Inferior parietal cortex (tissue), 1 donor: ENCODE measurements around the gene SND1.

Experiments used
- DNase-seq: peaks from one replicate; pipeline ENCODE4 v3.0.0-alpha.2; 2016; ENCODE audit errors: extremely low spot score

SND1 gene

GRCh38 chr7:128068785-128069184 is 416.8 kb downstream of the SND1 start:
- DNase-seq: no peak

DNA sequence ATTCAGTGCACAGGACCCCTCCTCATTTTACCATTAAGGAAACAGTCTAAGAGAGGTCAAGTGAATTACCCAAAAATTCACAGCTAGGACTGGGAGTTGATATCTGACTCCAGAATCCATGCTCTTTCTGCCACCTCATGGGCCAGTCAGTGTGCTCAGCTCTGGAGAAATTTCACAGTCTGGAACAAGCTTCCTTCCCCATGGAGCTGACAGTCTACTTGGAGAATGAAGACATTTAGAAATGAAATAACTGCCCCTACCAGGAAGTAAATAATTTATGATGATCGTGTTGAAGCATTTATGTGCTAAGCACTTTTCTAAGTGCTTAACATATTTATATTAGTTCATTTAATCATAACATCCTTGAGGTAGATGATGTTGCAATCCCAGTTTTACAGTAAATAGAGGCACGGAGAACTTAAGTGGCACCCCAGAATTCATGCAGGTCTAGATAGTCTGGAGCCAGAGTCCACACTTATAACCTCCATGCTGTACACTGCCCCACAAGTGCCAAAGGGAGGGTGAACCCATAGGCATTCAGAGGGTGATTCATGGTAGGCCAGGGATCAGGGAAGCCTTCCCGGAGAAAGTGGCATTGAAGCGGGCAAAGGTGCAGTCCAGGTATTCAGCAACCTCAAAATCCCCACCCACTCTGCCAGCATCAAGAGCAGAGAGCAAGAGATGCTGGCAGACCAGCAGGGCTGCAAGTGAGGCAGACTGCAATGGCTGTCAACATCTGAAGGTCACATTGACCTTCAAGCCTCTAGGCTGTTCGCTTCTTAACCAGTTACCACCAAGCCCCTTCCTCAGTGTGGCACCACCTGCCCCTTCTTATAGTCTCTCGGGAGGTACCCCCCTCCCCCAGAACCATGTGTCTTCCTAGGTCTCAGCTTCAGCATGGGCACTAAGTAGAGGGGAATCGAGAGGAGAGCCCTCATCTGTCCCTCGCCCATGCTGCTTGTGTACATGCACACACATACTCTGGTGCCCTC is 417.7 kb downstream of the SND1 start:
- no peak for DNase-seq

DNA sequence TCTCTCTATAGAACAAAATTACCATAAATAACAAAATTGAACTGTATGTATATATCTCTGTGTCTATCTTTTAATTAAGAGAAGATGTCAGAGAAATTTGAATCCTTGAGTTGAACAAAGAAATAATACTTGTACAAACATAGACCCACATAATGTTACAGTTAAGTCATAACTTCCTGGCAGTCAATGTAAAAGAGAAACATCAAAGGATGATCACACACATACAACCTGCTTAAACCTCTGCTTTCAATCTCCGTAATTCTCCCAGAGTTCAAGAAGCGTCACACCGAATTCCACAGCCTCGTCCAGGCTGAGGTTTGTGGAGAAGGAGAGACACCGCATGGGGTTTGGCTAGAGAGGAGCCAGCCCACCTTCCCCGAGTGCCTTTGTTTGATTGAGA is 419.4 kb downstream of the SND1 start:
- DNase-seq: no peak

GRCh38 chr7:128071801-128072200 is 419.8 kb downstream of the SND1 start:
- no peak for DNase-seq

DNA sequence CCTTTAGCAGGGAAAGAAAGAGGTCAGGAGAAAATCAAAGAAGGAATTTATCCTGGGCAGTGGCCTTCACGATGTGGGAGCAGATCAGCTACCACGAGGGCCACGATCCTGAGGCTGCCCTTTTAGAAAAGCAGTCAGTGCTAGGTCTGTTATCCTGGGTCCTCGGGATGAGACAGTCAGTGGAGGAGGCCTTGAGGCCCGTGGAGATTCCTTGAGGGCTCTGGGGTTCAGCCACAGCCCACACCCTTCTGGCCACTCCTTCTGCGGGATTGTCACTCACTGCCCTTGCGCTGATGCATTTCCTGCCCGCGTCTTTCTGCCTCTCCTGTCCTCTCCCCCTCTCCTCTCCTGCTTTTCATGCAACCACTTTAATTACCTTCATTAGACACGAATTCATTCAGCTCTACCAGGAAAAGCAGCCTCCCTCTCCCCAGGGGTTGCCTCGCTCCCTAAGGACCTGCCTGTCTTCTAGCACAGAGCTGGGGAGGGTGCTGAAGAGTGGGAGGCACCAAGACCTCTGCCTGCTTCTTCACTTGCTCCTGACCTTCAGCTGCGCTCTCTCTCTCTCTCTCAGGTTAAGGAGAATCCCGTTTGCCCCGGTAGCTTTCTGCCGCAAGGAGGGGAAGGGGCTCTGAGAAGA is 421.8 kb downstream of the SND1 start:
- DNase-seq: no peak

DNA sequence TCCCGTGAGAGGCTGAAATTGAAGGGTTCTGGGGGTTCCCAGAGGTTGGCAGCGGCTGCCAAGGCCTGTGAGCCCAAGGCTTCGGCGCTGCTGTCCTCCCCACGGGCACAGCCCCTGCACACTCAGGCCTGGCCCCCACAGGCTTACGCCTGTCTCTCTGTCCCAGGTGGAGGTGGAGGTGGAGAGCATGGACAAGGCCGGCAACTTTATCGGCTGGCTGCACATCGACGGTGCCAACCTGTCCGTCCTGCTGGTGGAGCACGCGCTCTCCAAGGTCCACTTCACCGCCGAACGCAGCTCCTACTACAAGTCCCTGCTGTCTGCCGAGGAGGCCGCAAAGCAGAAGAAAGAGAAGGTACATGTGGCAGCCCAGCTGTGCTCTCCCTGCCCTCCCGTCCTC is 422.3 kb downstream of the SND1 start:
- no peak for DNase-seq

- DNase-seq: no peak
These were observed 422.7 kb downstream of the SND1 start for GRCh38 chr7:128074736-128075135.

- no peak for DNase-seq
These were observed 423.5 kb downstream of the SND1 start for GRCh38 chr7:128075242-128076095.

- no peak for DNase-seq
These were observed 424.3 kb downstream of the SND1 start for GRCh38 chr7:128076196-128076795.

- DNase-seq: no peak
These were observed 424.8 kb downstream of the SND1 start for GRCh38 chr7:128076796-128077271.

DNA sequence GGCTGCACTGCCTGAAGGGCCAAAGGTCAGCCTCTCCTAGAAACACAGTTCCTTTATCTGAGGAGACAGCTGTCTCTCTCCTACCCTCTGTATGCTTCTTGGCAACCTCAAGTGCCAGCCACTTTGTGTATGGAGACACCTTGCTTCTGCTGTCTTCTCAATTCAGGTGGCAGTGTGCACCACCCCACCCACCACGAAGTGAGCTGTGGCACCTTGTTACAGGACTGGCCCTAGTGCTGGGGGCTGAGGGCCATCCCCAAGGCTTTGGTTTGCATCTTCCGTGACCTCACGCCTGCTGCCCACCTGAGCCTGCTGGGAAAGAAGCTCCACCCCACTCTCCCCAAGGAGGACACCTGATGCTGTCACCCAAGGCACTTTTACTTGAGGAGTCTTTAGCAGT is 426.3 kb downstream of the SND1 start:
- DNase-seq: no peak

DNA sequence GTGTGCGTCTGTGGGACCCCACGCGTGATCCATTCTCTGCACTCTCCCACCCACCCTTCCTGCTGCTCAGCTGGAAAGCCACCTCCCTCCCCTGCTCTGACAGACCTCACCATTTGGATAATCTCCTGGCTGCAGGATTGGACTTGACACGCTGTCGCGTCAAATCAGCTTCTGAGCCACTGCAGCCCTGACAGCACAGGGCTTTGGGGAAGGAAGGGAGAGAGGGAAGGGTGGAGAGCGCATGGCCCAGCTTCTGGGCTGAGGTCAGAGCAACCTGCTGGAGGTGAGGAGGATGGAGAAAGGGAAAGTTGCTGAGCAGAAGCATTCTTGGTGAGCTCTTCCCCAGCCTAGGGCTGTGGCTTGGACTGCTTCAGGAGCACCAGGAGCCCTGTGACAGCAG is 428.2 kb downstream of the SND1 start:
- DNase-seq: no peak

DNA sequence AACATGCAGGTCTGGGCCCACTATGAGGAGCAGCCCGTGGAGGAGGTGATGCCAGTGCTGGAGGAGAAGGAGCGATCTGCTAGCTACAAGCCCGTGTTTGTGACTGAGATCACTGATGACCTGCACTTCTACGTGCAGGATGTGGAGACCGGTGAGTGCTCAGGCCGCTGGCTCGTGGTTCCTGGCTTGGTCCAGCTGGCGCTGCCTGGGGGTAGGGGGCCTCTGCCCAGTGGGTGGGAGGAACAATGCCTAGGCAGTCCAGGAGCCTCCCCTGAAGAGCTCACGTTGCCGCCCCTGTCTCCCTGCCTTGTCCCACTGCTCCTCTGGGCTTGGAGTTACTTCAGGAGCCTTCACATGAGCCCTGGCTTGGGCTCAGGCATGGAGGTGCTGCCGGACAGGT is 429.4 kb downstream of the SND1 start:
- DNase-seq: no peak

- no peak for DNase-seq
These were observed 429.8 kb downstream of the SND1 start for GRCh38 chr7:128081808-128082207.

- DNase-seq: no peak
These were observed 430.4 kb downstream of the SND1 start for GRCh38 chr7:128082431-128082830.

- no peak for DNase-seq
These were observed 433.1 kb downstream of the SND1 start for GRCh38 chr7:128084896-128085608.

DNA sequence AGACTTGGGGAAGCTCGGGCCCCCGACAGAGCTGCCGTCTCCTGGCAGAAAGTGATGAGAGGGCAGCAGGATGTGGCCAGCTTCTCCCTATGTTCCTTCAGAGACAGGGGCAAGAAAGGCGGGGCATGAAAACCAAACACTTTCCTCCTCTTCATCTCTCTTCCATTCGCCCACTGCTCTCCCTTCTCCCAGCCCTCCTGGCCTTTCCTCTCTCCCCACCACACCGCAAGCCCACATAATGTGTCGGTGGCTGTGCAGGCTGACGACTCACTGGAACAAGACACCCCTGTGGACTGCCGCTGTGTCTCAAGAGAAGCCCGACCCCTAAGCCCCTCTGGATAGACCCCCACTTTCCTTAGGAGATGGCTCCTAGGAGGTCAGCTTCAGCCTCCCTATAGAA is 438.5 kb downstream of the SND1 start:
- DNase-seq: no peak

DNA sequence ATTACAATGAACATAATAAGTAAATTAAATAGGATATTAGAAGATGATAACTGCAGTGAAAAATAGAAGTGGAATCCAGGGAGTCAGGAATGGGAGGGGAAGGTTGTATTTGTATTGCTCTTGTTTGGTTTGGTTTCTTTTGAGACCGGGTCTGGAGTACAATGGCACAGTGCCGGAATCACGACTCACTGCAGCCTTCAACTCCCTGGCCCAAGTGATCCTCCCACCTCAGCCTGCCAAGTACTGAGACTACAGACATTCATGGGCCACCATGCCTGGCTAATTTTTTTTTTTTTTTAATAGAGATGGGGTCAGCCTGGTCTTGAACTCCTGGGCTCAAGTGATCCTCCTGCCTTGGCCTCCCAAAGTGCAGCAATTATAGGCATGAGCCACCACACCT is 439.1 kb downstream of the SND1 start:
- no peak for DNase-seq

DNA sequence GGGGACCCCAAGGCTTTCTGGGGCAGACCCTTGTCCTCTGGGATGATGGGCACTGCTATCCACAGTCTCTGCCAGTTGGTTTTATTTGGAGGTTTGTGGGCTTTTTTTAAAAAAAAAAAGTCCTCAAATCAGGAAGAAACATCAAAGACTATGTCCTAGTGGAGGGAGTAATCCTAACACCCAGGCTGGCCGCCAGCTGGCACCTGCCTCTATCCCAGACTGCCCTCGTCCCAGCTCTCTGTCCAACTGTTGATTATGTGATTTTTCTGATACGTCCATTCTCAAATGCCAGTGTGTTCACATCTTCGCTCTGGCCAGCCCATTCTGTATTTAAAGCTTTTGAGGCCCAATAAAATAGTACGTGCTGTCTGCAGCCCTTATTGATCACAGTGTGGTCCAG is 440.2 kb downstream of the SND1 start:
- no peak for DNase-seq

DNA sequence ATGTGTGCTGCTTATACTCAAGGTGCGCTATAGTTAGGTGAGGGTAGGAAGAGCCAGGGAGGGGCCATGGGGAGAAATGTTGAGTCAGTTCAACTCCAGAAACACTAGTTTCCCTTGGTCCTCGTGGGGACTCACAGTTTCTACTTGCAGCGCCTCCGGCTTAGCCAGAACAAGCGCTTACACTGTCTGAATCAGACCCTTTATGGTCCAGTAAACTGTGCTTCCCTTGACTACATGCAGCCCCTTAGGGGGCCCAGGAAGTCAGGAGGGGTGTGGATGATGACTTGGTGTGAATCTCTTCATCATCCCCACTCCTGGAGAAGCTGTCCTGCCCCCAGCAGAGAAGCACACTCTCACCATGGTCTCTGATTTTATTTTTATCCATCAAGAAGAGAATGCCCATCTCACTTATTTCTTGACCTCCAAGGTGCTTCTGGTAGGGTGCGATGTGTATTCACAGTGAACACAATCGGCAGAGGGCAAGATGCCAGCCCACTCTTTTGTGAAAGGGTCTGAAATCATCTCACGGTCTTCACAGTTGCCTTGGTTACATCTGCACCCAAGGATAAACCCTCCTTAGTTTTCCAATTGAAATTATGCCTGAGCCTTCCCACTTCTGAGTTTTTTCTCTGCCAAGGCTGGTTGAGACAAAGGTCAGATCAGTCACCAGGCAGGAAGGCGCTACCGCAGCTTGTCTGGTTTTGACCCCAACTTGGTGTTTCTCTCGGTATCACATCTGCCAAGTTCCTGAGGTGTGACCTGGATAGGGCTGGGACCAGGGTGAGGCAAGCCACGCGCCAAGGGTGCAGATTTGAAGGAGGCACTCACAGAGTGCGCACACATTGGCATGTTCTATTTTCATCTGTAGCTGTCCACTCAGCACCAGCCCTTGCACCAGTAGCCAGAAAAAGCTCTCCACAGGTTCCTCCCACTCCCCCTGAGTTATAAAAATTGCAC is 441.9 kb downstream of the SND1 start:
- no peak for DNase-seq
